ENCODE results near the gene RNF25.
A peak's percentile ranks its signal among the peaks of the same experiment; 100 is the strongest.

The RNF25 gene

GRCh38 chr2:218671654-218672566 is at the start of gene RNF25, which contains the start of gene STK36:
Gene RNF25 (minus strand): TSS chr2:218672002. CDS start chr2:218671970, 32 bp downstream.
Gene STK36 (plus strand): TSS chr2:218672086. CDS start chr2:218672830, 744 bp downstream.
- peak; percentile 83 for DNase-seq

- DNase-seq, result no peak
Observed at GRCh38 chr2:218721488-218721887, 49.7 kb upstream of the RNF25 start.

- DNase-seq, result no peak
Observed at GRCh38 chr2:218720048-218721041, 48.5 kb upstream of the RNF25 start.

- DNase-seq, result no peak
Observed at GRCh38 chr2:218719457-218719856, 47.7 kb upstream of the RNF25 start.

- no peak for DNase-seq
Observed at GRCh38 chr2:218718058-218718457, 46.3 kb upstream of the RNF25 start.

GRCh38 chr2:218717262-218717661 is 45.5 kb upstream of the RNF25 start:
- DNase-seq, result no peak

- DNase-seq, result no peak
Observed at GRCh38 chr2:218716070-218716469, 44.3 kb upstream of the RNF25 start.

- no peak for DNase-seq
Observed at GRCh38 chr2:218713922-218714321, 42.1 kb upstream of the RNF25 start.

- no peak for DNase-seq
Observed at GRCh38 chr2:218711550-218711929, 39.7 kb upstream of the RNF25 start.

GRCh38 chr2:218710687-218711549 is 39.1 kb upstream of the RNF25 start, which contains the start of gene TTLL4:
Gene TTLL4 (plus strand): TSS chr2:218710835. CDS start chr2:218737677, 26,842 bp downstream.
- peak; percentile 94 for DNase-seq

GRCh38 chr2:218710334-218710686 is 38.5 kb upstream of the RNF25 start:
- no peak for DNase-seq

GRCh38 chr2:218709908-218710307 is 38.1 kb upstream of the RNF25 start:
- DNase-seq, result no peak

- no peak for DNase-seq
Observed at GRCh38 chr2:218708086-218708485, 36.3 kb upstream of the RNF25 start.

- DNase-seq, result no peak
Observed at GRCh38 chr2:218703341-218703740, 31.5 kb upstream of the RNF25 start.

GRCh38 chr2:218701806-218702205 is 30.0 kb upstream of the RNF25 start:
- no peak for DNase-seq

GRCh38 chr2:218698885-218699284 is 27.1 kb upstream of the RNF25 start:
- no peak for DNase-seq

- DNase-seq, result no peak
Observed at GRCh38 chr2:218694405-218695145, 22.8 kb upstream of the RNF25 start.

- DNase-seq, result no peak
Observed at GRCh38 chr2:218691234-218691633, 19.4 kb upstream of the RNF25 start.

GRCh38 chr2:218687400-218688060 is 15.7 kb upstream of the RNF25 start:
- DNase-seq, result peak; percentile 4

GRCh38 chr2:218680061-218680460 is 8.3 kb upstream of the RNF25 start:
- no peak for DNase-seq

GRCh38 chr2:218679119-218679518 is 7.3 kb upstream of the RNF25 start:
- DNase-seq, result no peak

All from NCI-H774 (cell line).